IPS-20b (cell line): ENCODE data around the gene LHX2.

ENCODE experiments used
- H3K27ac ChIP-seq: one replicate; pipeline ENCODE4 v1.5.1; 2013; ENCODE audit warnings: low read length
- H3K27me3 ChIP-seq: 2 replicates; pipeline ENCODE4 v1.6.1; 2013; ENCODE audit warnings: mild to moderate bottlenecking, low read length, inconsistent platforms; ENCODE audit not compliant: insufficient read depth
- H3K36me3 ChIP-seq: 2 replicates; pipeline ENCODE4 v1.6.1; 2013; ENCODE audit warnings: low read depth, mild to moderate bottlenecking, inconsistent platforms, low read length, moderate library complexity; ENCODE audit not compliant: insufficient read depth
- H3K4me1 ChIP-seq: 2 replicates; pipeline ENCODE4 v1.6.1; 2013; ENCODE audit warnings: mild to moderate bottlenecking, control low read depth, inconsistent platforms, low read length, moderate library complexity; ENCODE audit not compliant: insufficient read depth
- H3K4me3 ChIP-seq: 2 replicates; pipeline ENCODE4 v1.5.1; 2013; ENCODE audit warnings: mild to moderate bottlenecking, low read length, inconsistent platforms
- H3K9ac ChIP-seq: 2 replicates; pipeline ENCODE4 v1.6.1; 2013; ENCODE audit warnings: low read depth, mild to moderate bottlenecking, inconsistent platforms, low read length, moderate library complexity
- H3K9me3 ChIP-seq: 2 replicates; pipeline ENCODE4 v1.6.1; 2013; ENCODE audit warnings: mild to moderate bottlenecking, low read depth, low read length, inconsistent platforms; ENCODE audit not compliant: insufficient read depth

Gene LHX2

GRCh38 chr9:124054582-124055227 lies 43.1 kb downstream of the LHX2 start:
- no peaks in the 10 kb centered on the region for H3K9me3 ChIP-seq
- no peak overlapping the region for H3K4me3 ChIP-seq
- H3K27me3 ChIP-seq: no peaks in the 10 kb centered on the region
- no peak overlapping the region for H3K9ac ChIP-seq
- no peaks in the 10 kb centered on the region; the same call in 1 of the 2 replicates for H3K4me1 ChIP-seq
- no peak overlapping the region for H3K27ac ChIP-seq
- H3K36me3 ChIP-seq: no peaks in the 10 kb centered on the region

- no peaks in the 10 kb centered on the region for H3K9me3 ChIP-seq
- no peak overlapping the region for H3K4me3 ChIP-seq
- H3K27ac ChIP-seq: no peak overlapping the region
- H3K27me3 ChIP-seq: no peaks in the 10 kb centered on the region
- no peaks in the 10 kb centered on the region for H3K36me3 ChIP-seq
- no peaks in the 10 kb centered on the region for H3K4me1 ChIP-seq
- H3K9ac ChIP-seq: no peak overlapping the region
Measured at GRCh38 chr9:124060844-124061605, 49.5 kb downstream of the LHX2 start.

GRCh38 chr9:124062172-124062571 lies 50.6 kb downstream of the LHX2 start:
- Histone ChIP-seq H3K9me3 (no peaks in the 10 kb centered on the region), H3K4me3 (no peak overlapping the region), H3K27ac (no peak overlapping the region), H3K9ac (no peak overlapping the region), H3K4me1 (no peaks in the 10 kb centered on the region), H3K36me3 (no peaks in the 10 kb centered on the region), H3K27me3 (no peaks in the 10 kb centered on the region)

GRCh38 chr9:124066783-124067577 lies 55.4 kb downstream of the LHX2 start:
- no peaks in the 10 kb centered on the region for H3K9me3 ChIP-seq
- no peak overlapping the region for H3K27ac ChIP-seq
- no peak overlapping the region for H3K4me3 ChIP-seq
- H3K4me1 ChIP-seq: no peaks in the 10 kb centered on the region
- no peak overlapping the region for H3K9ac ChIP-seq
- H3K36me3 ChIP-seq: no peaks in the 10 kb centered on the region
- peaks cover 6% of the 10 kb centered on the region; the same call in 1 of the 2 replicates for H3K27me3 ChIP-seq

- H3K4me1 ChIP-seq: no peaks in the 10 kb centered on the region
- H3K9me3 ChIP-seq: no peaks in the 10 kb centered on the region
- H3K9ac ChIP-seq: no peak overlapping the region
- H3K27ac ChIP-seq: no peak overlapping the region
- H3K4me3 ChIP-seq: no peak overlapping the region
- peaks cover 12% of the 10 kb centered on the region; the same call in 1 of the 2 replicates for H3K27me3 ChIP-seq
- H3K36me3 ChIP-seq: no peaks in the 10 kb centered on the region
Measured at GRCh38 chr9:124068251-124068650, 56.7 kb downstream of the LHX2 start.

- no peak overlapping the region for H3K9ac ChIP-seq
- H3K4me3 ChIP-seq: no peak overlapping the region
- peaks cover 4% of the 10 kb centered on the region; the same call in 1 of the 2 replicates for H3K9me3 ChIP-seq
- H3K36me3 ChIP-seq: no peaks in the 10 kb centered on the region
- peaks cover 12% of the 10 kb centered on the region; the same call in 1 of the 2 replicates for H3K27me3 ChIP-seq
- no peak overlapping the region for H3K27ac ChIP-seq
- no peaks in the 10 kb centered on the region; the same call in 1 of the 2 replicates for H3K4me1 ChIP-seq
Measured at GRCh38 chr9:124074746-124075145, 63.2 kb downstream of the LHX2 start.

- no peaks in the 10 kb centered on the region; the same call in 1 of the 2 replicates for H3K4me1 ChIP-seq
- no peak overlapping the region for H3K4me3 ChIP-seq
- H3K9ac ChIP-seq: no peak overlapping the region
- H3K36me3 ChIP-seq: no peaks in the 10 kb centered on the region
- H3K9me3 ChIP-seq: peaks cover 4% of the 10 kb centered on the region; the same call in 1 of the 2 replicates
- peaks cover 12% of the 10 kb centered on the region; the same call in 1 of the 2 replicates for H3K27me3 ChIP-seq
- H3K27ac ChIP-seq: no peak overlapping the region
Measured at GRCh38 chr9:124075761-124076160, 64.2 kb downstream of the LHX2 start.

GRCh38 chr9:124077915-124078572 lies 66.5 kb downstream of the LHX2 start:
- Histone ChIP-seq H3K4me3 (no peak overlapping the region), H3K9me3 (peaks cover 4% of the 10 kb centered on the region; the same call in 1 of the 2 replicates), H3K27me3 (no peaks in the 10 kb centered on the region), H3K9ac (no peak overlapping the region), H3K4me1 (no peaks in the 10 kb centered on the region; the same call in 1 of the 2 replicates), H3K36me3 (no peaks in the 10 kb centered on the region), H3K27ac (no peak overlapping the region)

- no peak overlapping the region for H3K9ac ChIP-seq
- peaks cover 4% of the 10 kb centered on the region; the same call in 1 of the 2 replicates for H3K9me3 ChIP-seq
- no peaks in the 10 kb centered on the region for H3K27me3 ChIP-seq
- H3K27ac ChIP-seq: no peak overlapping the region
- no peaks in the 10 kb centered on the region; the same call in 1 of the 2 replicates for H3K4me1 ChIP-seq
- H3K4me3 ChIP-seq: no peak overlapping the region
- no peaks in the 10 kb centered on the region for H3K36me3 ChIP-seq
Measured at GRCh38 chr9:124078641-124079040, 67.1 kb downstream of the LHX2 start.

- H3K36me3 ChIP-seq: no peaks in the 10 kb centered on the region
- no peaks in the 10 kb centered on the region; the same call in 1 of the 2 replicates for H3K4me1 ChIP-seq
- no peak overlapping the region for H3K9ac ChIP-seq
- H3K9me3 ChIP-seq: peaks cover 4% of the 10 kb centered on the region; the same call in 1 of the 2 replicates
- no peak overlapping the region for H3K27ac ChIP-seq
- no peak overlapping the region for H3K4me3 ChIP-seq
- H3K27me3 ChIP-seq: no peaks in the 10 kb centered on the region
Measured at GRCh38 chr9:124079176-124079925, 67.8 kb downstream of the LHX2 start.
